HAP-1 (cell line): ENCODE results near the gene MRC2.

Experiments used
- DNase-seq, 2 experiments: peaks; one replicate each; pipeline ENCODE4 v3.0.0-alpha.2; 2016 to 2020; ENCODE audit warnings: low spot score in 2 of 2
- H3K27me3 ChIP-seq: fragments of 250-450 bp; sonication (Bioruptor Pico); 2 replicates; pipeline ENCODE4 v1.5.1; 2020; ENCODE audit warnings: low read depth, mild to moderate bottlenecking, moderate library complexity
- H3K36me3 ChIP-seq: fragments of 250-450 bp; sonication (Bioruptor Pico); replicated peaks from 2 replicates; pipeline ENCODE4 v1.5.1; 2020; ENCODE audit warnings: mild to moderate bottlenecking
- H3K4me1 ChIP-seq: fragments of 250-450 bp; sonication (Bioruptor Pico); 2 replicates; pipeline ENCODE4 v1.5.1; 2020; ENCODE audit warnings: mild to moderate bottlenecking
- H3K4me3 ChIP-seq: fragments of 250-450 bp; sonication (Bioruptor Pico); 2 replicates; pipeline ENCODE4 v1.5.1; 2020; ENCODE audit warnings: mild to moderate bottlenecking, moderate library complexity
- H3K9me3 ChIP-seq: fragments of 250-450 bp; sonication (Bioruptor Pico); 2 replicates; pipeline ENCODE4 v1.5.1; 2020; ENCODE audit warnings: mild to moderate bottlenecking, moderate library complexity
- in situ Hi-C: fragments of 300-500 bp; cut with MboI; formaldehyde crosslinking; loops from 3 replicates; pipeline ENCODE4 v1.14.3; 2020; ENCODE audit warnings: low sequenced_read_pairs, inconsistent platforms, mixed read lengths

MRC2 gene

DNA sequence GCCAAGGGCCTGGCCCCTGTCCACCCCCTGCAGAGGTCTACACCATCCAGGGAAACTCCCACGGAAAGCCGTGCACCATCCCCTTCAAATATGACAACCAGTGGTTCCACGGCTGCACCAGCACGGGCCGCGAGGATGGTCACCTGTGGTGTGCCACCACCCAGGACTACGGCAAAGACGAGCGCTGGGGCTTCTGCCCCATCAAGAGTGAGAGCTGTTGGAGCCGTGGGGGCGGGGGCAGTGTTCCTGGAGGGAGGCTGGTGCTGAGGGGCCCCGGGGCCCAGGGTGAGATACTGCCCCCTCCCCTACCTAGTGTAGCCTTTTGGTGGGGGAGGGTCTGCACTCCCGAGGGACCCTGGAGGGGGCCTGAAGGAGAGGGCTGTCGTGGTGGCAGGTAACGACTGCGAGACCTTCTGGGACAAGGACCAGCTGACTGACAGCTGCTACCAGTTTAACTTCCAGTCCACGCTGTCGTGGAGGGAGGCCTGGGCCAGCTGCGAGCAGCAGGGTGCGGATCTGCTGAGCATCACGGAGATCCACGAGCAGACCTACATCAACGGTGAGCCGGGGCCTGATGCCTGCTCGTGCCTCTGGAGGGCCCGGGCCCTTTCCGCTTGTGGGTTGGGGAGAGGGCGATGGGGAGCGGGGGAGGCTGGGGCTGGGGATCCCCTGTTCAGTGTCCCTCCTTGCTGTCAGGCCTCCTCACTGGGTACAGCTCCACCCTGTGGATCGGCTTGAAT, 38.8 kb downstream of the MRC2 start:
- DNase-seq, result no peak
- Histone ChIP-seq H3K36me3 (no peaks in the 10 kb centered on the region), H3K9me3 (no peaks in the 10 kb centered on the region; the same call in 1 of the 2 replicates), H3K27me3 (no peaks in the 10 kb centered on the region), H3K4me3 (no peak overlapping the region), H3K4me1 (no peaks in the 10 kb centered on the region)
- in situ Hi-C loops, result no loop called here

DNA sequence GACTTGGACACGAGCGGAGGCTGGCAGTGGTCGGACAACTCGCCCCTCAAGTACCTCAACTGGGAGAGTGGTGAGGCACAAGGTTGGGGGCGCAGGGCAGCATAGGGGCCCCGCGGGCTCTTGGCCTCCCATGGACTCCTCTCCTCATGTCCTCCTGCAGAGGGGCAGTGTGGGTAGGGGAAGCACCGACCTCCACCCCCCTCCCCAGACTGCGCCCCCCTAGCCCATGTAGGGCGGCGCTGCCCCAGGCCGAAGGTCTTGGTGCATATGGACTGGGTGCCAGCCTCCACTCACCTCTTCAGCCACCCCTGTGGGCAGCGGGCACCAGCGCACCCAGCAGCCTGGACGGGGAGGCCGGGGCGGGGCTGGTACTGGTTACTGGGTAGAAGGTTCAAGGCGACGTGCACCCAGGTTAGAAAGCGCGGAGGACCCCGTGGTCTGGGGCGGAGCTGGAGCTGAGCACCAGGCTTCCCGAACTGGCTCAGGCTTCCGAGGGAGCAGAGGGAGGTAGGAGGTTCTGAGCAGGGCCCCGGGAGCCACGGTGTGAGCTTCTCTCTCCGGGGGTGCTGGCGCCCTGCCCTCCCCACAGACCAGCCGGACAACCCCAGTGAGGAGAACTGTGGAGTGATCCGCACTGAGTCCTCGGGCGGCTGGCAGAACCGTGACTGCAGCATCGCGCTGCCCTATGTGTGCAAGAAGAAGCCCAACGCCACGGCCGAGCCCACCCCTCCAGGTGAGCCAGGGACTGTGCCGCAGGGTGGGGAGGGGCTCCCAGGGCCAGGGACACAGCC, 39.5 kb downstream of the MRC2 start:
- DNase-seq, result no peak
- Histone ChIP-seq H3K4me3 (no peak overlapping the region), H3K36me3 (no peaks in the 10 kb centered on the region; the same call in 1 of the 2 replicates), H3K27me3 (no peaks in the 10 kb centered on the region), H3K4me1 (no peaks in the 10 kb centered on the region), H3K9me3 (no peaks in the 10 kb centered on the region; the same call in 1 of the 2 replicates)
- in situ Hi-C loops, result no loop called here

DNA sequence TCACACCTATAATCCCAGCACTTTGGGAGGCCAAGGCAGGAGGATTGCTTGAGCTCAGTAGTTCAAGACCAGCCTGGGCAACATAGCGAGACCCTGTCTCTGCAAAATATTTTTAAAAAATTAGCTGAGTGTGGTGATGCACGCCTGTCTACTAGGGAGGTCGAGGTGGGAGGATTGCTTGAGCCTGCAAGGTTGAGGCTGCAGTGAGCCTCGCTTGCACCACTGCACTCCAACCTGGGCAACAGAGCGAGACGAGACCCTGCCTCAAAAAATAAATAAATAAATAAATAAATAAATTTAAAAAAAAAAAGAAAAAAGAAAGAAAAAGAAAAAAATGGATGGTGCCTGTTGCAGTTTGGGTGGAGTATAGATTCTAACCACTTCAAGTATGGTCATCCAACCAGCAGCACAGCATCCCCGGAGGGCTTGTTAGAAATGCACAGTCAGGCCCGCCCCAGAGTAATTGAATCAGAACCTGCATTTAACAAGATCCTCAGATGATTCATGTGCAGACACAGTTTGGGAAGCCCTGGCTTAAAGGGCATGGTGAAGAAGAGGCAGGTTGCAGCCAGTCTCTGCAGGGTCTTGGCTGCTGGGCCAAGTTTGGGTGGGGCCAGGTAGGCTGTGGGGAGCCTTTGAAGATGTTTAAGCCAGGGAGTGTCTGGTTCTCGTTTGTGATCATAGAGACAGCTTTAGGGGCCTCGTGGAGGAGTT, 40.8 kb downstream of the MRC2 start:
- Histone ChIP-seq H3K36me3 (no peaks in the 10 kb centered on the region; the same call in 1 of the 2 replicates), H3K4me3 (no peak overlapping the region), H3K9me3 (no peaks in the 10 kb centered on the region; the same call in 1 of the 2 replicates), H3K27me3 (no peaks in the 10 kb centered on the region), H3K4me1 (no peaks in the 10 kb centered on the region)
- in situ Hi-C loops, result no loop called here
- no peak for DNase-seq

DNA sequence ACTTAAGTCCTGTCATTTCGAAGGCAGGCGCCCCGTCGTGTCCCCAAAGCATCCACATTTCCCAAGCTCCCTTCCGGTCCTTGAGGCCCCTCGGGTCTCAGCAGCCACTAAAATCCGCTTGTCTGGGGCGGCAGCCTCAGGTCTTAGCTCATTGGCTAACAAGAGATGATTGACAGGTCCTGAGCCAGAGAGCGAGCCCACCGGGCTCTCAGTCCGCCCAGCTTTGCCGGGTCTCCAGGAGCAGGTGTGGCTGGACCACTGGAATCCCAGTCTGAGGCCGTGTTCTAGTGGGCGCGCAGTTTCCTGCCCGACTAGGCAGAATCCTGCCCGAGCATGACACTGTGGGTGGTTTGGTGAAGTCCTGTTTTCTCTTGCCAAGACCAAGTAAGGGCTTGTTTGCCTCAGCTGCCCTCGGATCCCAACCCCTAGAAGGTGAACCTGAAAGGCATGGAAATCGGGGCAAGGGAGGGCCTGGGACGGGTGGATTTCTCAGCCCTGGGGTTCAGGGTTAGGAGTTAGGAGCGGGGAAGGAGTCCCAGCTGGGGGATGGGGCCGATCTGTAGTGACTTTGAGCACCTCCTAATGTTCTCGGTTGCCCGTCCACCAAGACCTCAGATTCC, 42.8 kb downstream of the MRC2 start:
- no peaks in the 10 kb centered on the region; the same call in 1 of the 2 replicates for H3K36me3 ChIP-seq
- H3K4me3 ChIP-seq, result no peak overlapping the region
- no peaks in the 10 kb centered on the region for H3K27me3 ChIP-seq
- H3K9me3 ChIP-seq, result no peaks in the 10 kb centered on the region
- no peak for DNase-seq
- no peaks in the 10 kb centered on the region for H3K4me1 ChIP-seq
- in situ Hi-C loops, result no loop called here

DNA sequence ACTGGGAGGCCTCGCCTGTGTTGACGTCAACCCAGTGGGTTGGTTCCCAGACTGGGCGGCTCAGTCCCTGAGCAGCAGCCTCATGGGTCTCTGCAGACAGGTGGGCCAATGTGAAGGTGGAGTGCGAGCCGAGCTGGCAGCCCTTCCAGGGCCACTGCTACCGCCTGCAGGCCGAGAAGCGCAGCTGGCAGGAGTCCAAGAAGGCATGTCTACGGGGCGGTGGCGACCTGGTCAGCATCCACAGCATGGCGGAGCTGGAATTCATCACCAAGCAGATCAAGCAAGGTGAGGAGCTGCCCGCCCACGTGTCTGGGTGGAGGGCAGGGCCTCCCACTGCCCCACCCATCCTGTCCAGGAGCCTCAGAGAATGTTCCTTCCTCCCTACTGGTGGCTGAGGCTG, 44.1 kb downstream of the MRC2 start:
- H3K9me3 ChIP-seq, result no peaks in the 10 kb centered on the region
- no peaks in the 10 kb centered on the region for H3K27me3 ChIP-seq
- no peak overlapping the region for H3K4me3 ChIP-seq
- in situ Hi-C loops, result no loop called here
- DNase-seq, result no peak
- no peaks in the 10 kb centered on the region for H3K4me1 ChIP-seq
- H3K36me3 ChIP-seq, result peaks cover 2% of the 10 kb centered on the region; the same call in 1 of the 2 replicates

DNA sequence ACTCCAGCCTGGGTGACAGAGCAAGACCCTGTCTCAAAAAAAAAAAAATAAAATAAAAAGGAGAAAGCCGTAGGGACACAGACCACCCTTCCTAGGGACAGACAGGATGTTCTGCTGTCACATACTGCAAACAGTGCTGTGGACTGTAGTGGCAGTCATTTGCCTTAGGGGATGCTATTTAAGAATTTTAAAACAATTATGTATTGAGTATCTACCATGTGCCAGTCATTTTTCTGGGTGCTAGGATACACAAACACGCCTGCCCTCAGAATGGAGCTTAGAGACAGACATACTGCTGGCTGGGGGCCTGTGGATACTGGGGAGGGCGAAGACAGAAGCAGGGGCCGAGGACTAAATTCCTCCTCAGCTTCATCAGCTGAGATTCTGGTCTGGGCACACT, 45.5 kb downstream of the MRC2 start:
- peaks cover 5% of the 10 kb centered on the region; the same call in 1 of the 2 replicates for H3K36me3 ChIP-seq
- in situ Hi-C loops, result no loop called here
- no peaks in the 10 kb centered on the region for H3K9me3 ChIP-seq

DNA sequence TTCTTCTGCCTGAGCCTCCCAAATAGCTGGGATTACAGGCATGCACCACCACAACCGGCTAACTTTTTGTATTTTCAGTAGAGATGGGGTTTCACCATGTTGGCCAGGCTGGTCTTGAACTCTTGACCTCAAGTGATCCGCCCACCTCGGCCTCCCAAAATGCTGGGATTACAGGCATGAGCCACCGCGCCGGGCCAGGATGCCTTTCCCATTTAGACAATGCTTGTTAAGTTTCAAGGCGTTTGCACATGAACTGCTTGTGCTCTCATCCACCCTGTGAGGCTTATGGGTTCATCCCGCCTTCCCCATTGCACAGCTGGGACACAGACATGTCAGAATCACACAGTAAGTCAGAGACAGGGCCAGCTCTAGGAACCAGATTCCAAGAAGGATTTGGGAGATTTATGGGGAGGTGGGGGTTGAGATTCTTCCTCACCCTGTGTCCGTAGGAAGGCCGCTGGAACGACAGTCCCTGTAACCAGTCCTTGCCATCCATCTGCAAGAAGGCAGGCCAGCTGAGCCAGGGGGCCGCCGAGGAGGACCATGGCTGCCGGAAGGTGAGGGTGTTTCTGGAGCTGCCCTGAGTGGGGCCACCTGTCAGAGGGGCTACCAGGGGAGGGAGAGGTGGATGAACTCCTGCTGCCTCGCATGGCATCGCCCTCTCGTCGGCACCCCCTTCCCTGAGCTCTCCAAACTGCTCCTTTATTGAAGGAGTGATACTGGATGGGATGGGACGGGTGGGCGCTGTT, 46.3 kb downstream of the MRC2 start:
- no peak overlapping the region for H3K4me3 ChIP-seq
- H3K9me3 ChIP-seq, result no peaks in the 10 kb centered on the region
- H3K27me3 ChIP-seq, result no peaks in the 10 kb centered on the region
- peaks cover 9% of the 10 kb centered on the region for H3K36me3 ChIP-seq
- H3K4me1 ChIP-seq, result no peaks in the 10 kb centered on the region
- DNase-seq, result no peak
- in situ Hi-C loops, result no loop called here

More for the DNA sequence above, 45.5 kb downstream of the MRC2 start:
- DNase-seq, result no peak
- Histone ChIP-seq H3K4me3 (no peak overlapping the region), H3K4me1 (no peaks in the 10 kb centered on the region), H3K27me3 (no peaks in the 10 kb centered on the region)

DNA sequence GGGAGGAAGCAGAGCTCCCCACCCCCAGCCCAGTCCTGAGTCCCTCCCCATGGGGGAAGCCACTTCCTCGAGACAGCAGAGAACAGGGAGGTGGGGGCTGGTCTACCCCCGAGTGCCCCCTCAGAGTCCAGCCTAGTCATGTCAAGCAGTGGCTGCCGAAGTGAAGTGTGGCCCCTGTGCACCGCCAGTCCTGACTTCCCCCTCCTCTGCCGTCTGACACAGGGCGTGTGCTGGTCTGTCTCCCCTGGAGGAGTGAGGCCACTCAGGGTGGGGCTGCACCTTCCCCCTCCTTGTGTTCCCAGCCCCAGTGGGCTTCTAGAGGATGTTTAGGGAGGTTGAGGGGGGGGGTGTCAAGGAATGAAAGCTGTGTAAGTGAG, 46.9 kb downstream of the MRC2 start:
- no peaks in the 10 kb centered on the region for H3K4me1 ChIP-seq
- no peaks in the 10 kb centered on the region for H3K27me3 ChIP-seq
- H3K9me3 ChIP-seq, result no peaks in the 10 kb centered on the region
- in situ Hi-C loops, result no loop called here
- DNase-seq, result no peak
- H3K36me3 ChIP-seq, result peaks cover 9% of the 10 kb centered on the region
- no peak overlapping the region for H3K4me3 ChIP-seq

DNA sequence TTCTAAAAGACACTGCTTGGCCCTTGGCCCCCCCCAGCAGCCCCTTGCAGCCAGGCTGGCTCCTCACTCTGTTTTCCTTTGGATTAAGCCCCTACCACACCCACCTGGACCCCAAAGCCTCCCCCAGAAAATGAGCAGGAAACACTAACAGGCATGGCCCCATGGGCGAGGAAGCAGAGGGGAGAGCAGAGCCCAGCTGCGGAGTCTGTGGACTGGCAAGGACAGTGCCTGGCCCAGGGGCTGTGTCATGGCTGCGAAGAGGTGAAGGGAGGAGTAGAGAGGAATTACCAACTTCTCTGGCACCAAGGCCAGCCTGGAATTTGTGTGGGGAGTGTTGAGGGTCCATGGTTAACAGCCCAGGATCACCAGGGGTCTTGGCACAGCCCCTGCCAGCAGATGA, 47.4 kb downstream of the MRC2 start:
- in situ Hi-C loops, result no loop called here
- H3K9me3 ChIP-seq, result no peaks in the 10 kb centered on the region
- DNase-seq, result no peak
- H3K36me3 ChIP-seq, result peaks cover 9% of the 10 kb centered on the region
- H3K4me3 ChIP-seq, result no peak overlapping the region
- no peaks in the 10 kb centered on the region for H3K27me3 ChIP-seq
- no peaks in the 10 kb centered on the region for H3K4me1 ChIP-seq

DNA sequence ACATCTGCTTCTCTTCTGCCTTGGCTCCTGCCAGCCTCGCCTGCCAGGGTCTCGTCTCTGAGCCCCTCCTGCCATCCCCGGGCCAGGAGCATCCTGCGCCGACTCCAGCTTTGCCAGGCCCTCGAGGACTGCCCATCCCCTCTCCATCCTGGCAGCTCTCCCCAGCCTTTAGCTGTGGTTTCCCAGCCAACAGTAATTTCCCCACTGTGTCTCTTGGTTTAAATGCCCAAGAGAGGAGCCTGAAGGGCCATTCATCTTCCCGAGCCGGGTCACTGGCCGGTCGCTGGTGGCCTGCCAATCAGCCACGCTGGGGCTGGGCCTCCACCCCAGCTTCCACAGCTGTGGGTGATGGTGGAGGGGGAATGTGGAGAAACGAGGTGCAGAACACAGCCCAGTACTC, 47.8 kb downstream of the MRC2 start:
- Histone ChIP-seq H3K36me3 (peaks cover 9% of the 10 kb centered on the region), H3K9me3 (no peaks in the 10 kb centered on the region), H3K27me3 (no peaks in the 10 kb centered on the region), H3K4me3 (no peak overlapping the region), H3K4me1 (no peaks in the 10 kb centered on the region)
- in situ Hi-C loops, result no loop called here
- DNase-seq, result no peak

DNA sequence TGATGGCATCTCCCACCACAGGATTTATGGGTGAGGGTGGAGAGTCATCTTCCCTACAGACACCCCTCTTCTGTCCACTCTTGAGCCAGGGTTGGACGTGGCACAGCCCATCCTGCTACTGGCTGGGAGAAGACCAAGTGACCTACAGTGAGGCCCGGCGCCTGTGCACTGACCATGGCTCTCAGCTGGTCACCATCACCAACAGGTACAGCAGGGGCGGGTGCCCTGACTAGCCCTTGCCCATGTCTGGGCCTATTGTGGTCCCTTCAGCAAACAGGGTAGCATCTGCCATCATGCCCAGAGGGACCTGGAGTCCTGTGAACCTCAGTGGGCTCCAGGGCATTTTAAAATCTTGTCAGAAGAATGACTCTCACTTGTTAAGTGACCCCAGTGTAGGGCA, 48.2 kb downstream of the MRC2 start:
- Histone ChIP-seq H3K36me3 (peaks cover 9% of the 10 kb centered on the region), H3K4me1 (no peaks in the 10 kb centered on the region)
- in situ Hi-C loops, result no loop called here

DNA sequence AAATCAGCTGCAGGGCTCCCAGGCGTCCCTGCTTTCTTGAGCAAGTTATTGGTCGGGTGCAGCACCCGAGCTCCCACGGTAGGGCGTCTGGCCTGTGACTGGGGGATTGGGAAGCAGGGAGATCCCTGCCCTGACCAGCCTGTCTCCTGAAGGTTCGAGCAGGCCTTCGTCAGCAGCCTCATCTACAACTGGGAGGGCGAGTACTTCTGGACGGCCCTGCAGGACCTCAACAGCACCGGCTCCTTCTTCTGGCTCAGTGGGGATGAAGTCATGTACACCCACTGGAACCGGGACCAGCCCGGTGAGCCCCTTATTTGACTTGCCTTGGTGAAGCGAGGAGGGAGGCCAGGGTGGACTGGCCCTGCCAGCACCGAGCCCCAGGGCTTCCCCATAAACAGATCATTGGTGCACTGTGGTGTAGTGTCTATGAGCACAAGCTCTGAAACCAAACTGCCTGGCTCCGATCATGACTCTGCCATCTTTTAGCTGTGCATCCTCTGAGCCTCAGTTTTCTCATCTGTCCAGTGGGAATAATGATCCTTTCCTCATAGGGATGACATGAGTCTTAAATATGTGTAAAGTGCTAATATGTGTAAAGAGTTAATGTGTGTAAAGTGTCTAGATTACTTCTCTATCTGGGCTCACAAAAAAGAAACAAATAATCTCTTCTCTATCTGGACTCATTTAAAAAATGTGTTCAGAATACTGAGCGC, 48.9 kb downstream of the MRC2 start:
- Histone ChIP-seq H3K4me3 (no peak overlapping the region), H3K4me1 (no peaks in the 10 kb centered on the region), H3K36me3 (peaks cover 9% of the 10 kb centered on the region), H3K9me3 (no peaks in the 10 kb centered on the region), H3K27me3 (no peaks in the 10 kb centered on the region)
- in situ Hi-C loops, result no loop called here
- no peak for DNase-seq

More for the DNA sequence above, 48.2 kb downstream of the MRC2 start:
- Histone ChIP-seq H3K4me3 (no peak overlapping the region), H3K27me3 (no peaks in the 10 kb centered on the region), H3K9me3 (no peaks in the 10 kb centered on the region)
- no peak for DNase-seq
